Prostate gland (tissue), 2 donors: Measurements from ENCODE around the gene ATP5F1D. TPM values are rescaled to one million over a fixed set of nuclear protein-coding genes. Genes with fewer than 3 reads are reported as not detected.
A peak's percentile ranks its signal among the peaks of the same experiment; 100 is the strongest.

Source experiments
- DNase-seq: peaks from one replicate; pipeline ENCODE4 v3.0.0-alpha.2; 2019; ENCODE audit warnings: low spot score
- H3K27ac ChIP-seq, 2 donors: fragments of 200-600 bp; sonication (generic); 2 replicates each; pipeline ENCODE4 v1.5.1; 2017 to 2019
- H3K27me3 ChIP-seq: fragments of 200-600 bp; sonication (generic); replicated peaks from 2 replicates; pipeline ENCODE4 v1.5.1; 2019; ENCODE audit not compliant: insufficient read depth
- H3K36me3 ChIP-seq, 2 donors: fragments of 200-600 bp; sonication (generic); 1 replicate in 1 of 2; 2 replicates in 1 of 2; pipeline versions ENCODE4 v1.5.1 to v1.8.1; 2017 to 2019
- H3K4me1 ChIP-seq: fragments of 200-600 bp; sonication (generic); replicated peaks from 2 replicates; pipeline ENCODE4 v1.5.1; 2019
- H3K4me3 ChIP-seq, 2 donors: fragments of 200-600 bp; sonication (generic); 2 replicates each; pipeline ENCODE4 v1.5.1; 2017 to 2019
- H3K9me3 ChIP-seq: fragments of 200-600 bp; sonication (generic); 2 replicates; pipeline ENCODE4 v1.5.1; 2017
- POLR2A ChIP-seq: fragments of 450-650 bp; IDR thresholded peaks from one replicate; pipeline ENCODE4 v1.6.1; 2016; ENCODE audit warnings: antibody characterized with exemption, mild to moderate bottlenecking
- POLR2AphosphoS5 ChIP-seq: sonication (generic); formaldehyde crosslinking; IDR thresholded peaks from one replicate; pipeline ENCODE4 v1.6.1; 2017; ENCODE audit warnings: antibody characterized with exemption
- WGBS: methylation state at CpG from one replicate; pipeline ENCODE4 v1.1.5; 2018; 5-methylcytosine and 5-hydroxymethylcytosine counted together
- intact Hi-C: fragments of 100-400 bp; cut with DNase I; formaldehyde crosslinking; loops from one replicate; pipeline ENCODE4 v1.14.2; 2022
- total RNA-seq, 2 donors: library from RNA; depleted of rRNA; stranded (reverse); fragments of >200 nt; gene quantifications; one replicate each; pipeline ENCODE4 v1.1.0, GENCODE V29; 2016
- TF ChIP-seq, protein P1 (sequence below), 4 experiments: fragments of 200-600 bp in 2 of 4; fragments of 450-650 bp in 2 of 4; sonication (generic) in 2 of 4; IDR thresholded peaks; 1 replicate in 3 of 4; 2 replicates in 1 of 4; pipeline ENCODE4 v1.5.1; 2016 to 2019; ENCODE audit warnings: antibody characterized with exemption in 4 of 4, mild to moderate bottlenecking in 2 of 4, moderate library complexity in 2 of 4

The ATP5F1D gene
- total RNA-seq, 2 donors from 2014 or later = 109 to 151 TPM

- DNase-seq = no peak
- TF ChIP-seq POLR2A (no peak), POLR2AphosphoS5 (no peak)
- TF ChIP-seq, protein P1, sequence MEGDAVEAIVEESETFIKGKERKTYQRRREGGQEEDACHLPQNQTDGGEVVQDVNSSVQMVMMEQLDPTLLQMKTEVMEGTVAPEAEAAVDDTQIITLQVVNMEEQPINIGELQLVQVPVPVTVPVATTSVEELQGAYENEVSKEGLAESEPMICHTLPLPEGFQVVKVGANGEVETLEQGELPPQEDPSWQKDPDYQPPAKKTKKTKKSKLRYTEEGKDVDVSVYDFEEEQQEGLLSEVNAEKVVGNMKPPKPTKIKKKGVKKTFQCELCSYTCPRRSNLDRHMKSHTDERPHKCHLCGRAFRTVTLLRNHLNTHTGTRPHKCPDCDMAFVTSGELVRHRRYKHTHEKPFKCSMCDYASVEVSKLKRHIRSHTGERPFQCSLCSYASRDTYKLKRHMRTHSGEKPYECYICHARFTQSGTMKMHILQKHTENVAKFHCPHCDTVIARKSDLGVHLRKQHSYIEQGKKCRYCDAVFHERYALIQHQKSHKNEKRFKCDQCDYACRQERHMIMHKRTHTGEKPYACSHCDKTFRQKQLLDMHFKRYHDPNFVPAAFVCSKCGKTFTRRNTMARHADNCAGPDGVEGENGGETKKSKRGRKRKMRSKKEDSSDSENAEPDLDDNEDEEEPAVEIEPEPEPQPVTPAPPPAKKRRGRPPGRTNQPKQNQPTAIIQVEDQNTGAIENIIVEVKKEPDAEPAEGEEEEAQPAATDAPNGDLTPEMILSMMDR (IDR thresholded peaks at IDR 0.05) = no peak
- Histone ChIP-seq H3K4me1 (no peaks in the 10 kb centered on the region), H3K4me3 (no peak overlapping the region), H3K27ac (no peak overlapping the region), H3K36me3 (peaks cover 0 to 8% of the 10 kb centered on the region in 2 donors), H3K9me3 (no peaks in the 10 kb centered on the region), H3K27me3 (no peaks in the 10 kb centered on the region)
- 88% methylated on average over 10 of the region's 22 CpGs for WGBS
- intact Hi-C loops = no loop called here
Measured at GRCh38 chr19:1221904-1222255, 19.7 kb upstream of the ATP5F1D start.

GRCh38 chr19:1222394-1222793 lies 19.2 kb upstream of the ATP5F1D start:
- DNase-seq = no peak
- TF ChIP-seq, protein P1 (IDR thresholded peaks at IDR 0.05) = no peak
- no peak for TF ChIP-seq POLR2AphosphoS5
- no peak for TF ChIP-seq POLR2A
- Histone ChIP-seq H3K27me3 (no peaks in the 10 kb centered on the region), H3K4me1 (no peaks in the 10 kb centered on the region), H3K9me3 (no peaks in the 10 kb centered on the region), H3K36me3 (peaks cover 0 to 10% of the 10 kb centered on the region in 2 donors), H3K4me3 (no peak overlapping the region), H3K27ac (no peak overlapping the region)
- intact Hi-C loops = no loop called here
- WGBS = 80% methylated on average over 13 of the region's 14 CpGs

GRCh38 chr19:1223018-1223855 lies 18.3 kb upstream of the ATP5F1D start:
- 75% methylated on average over 44 of the region's 48 CpGs for WGBS
- H3K4me3 ChIP-seq = no peak overlapping the region
- H3K27ac ChIP-seq = no peak overlapping the region
- no peak for DNase-seq
- no peaks in the 10 kb centered on the region for H3K4me1 ChIP-seq
- TF ChIP-seq, protein P1 (IDR thresholded peaks at IDR 0.05) = peak in 2 of 4 experiments; percentile 30 to 50
- TF ChIP-seq POLR2AphosphoS5 = no peak
- no peaks in the 10 kb centered on the region for H3K27me3 ChIP-seq
- H3K9me3 ChIP-seq = no peaks in the 10 kb centered on the region
- intact Hi-C loops = no loop called here
- peaks cover 0 to 10% of the 10 kb centered on the region in 2 donors for H3K36me3 ChIP-seq

DNA sequence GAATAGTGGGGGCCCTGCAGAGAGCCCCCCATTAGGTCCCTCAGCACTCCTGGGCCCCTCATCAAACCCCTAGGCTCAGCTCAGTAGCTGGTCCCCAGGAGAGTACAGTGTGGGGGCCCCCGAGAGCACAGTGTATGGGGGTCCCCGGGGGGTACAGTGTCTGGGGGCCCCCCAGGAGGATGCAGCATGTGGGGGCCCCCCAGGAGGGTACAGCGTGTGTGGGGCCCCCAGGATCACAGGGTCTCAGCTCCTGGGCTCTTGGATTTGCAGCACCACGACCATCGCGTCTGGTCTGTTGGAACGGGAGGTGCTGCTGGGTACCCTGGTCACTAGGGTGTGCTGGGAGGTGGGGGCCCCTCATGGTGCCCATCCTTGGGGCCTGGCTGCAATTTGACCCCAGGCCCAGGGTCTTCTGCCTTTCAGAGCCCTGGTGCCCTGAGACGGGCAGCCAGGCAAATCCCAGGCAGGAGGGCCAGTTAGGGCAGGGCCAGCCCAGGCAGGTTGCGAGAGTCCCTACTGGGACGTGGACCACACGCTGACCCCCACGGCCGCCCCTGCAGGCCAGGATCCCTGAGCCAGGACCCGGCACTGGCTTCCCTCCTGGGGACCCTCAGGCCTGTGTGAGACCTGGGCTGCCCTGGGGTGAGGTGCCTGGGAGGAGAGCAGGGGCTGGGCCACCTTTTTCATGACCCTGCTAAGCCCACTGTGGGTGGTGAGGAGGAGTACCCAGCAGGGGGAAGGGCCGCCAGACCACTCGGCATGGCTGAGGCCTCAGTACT lies 17.3 kb upstream of the ATP5F1D start:
- Histone ChIP-seq H3K27ac (no peak overlapping the region), H3K36me3 (peaks cover 0 to 10% of the 10 kb centered on the region in 2 donors), H3K27me3 (no peaks in the 10 kb centered on the region), H3K9me3 (no peaks in the 10 kb centered on the region), H3K4me1 (no peaks in the 10 kb centered on the region), H3K4me3 (no peak overlapping the region)
- intact Hi-C loops = no loop called here
- TF ChIP-seq, protein P1 (IDR thresholded peaks at IDR 0.05) = no peak
- TF ChIP-seq POLR2A (no peak), POLR2AphosphoS5 (no peak)
- WGBS = 94% methylated on average over 15 of the region's 16 CpGs
- no peak for DNase-seq
